Endothelial cell (in vitro differentiated cells): ENCODE results near the gene TLR5. TPM values are rescaled to one million over a fixed set of nuclear protein-coding genes. Genes with fewer than 3 reads are reported as not detected.

Experiments used
- DNase-seq: peaks from one replicate; pipeline ENCODE4 v3.0.0; 2021; ENCODE audit warnings: low spot score
- H3K27ac Mint-ChIP-seq: one replicate; pipeline ENCODE4 v1.8.0; 2021; ENCODE audit warnings: mixed read lengths, inconsistent platforms; ENCODE audit not compliant: unreplicated experiment
- H3K27me3 Mint-ChIP-seq: one replicate; pipeline ENCODE4 v1.8.0; 2021; ENCODE audit warnings: mild to moderate bottlenecking, moderate library complexity, mixed read lengths, inconsistent platforms; ENCODE audit not compliant: unreplicated experiment
- H3K36me3 Mint-ChIP-seq: one replicate; pipeline ENCODE4 v1.8.0; 2021; ENCODE audit warnings: mild to moderate bottlenecking, low read depth, mixed read lengths, inconsistent platforms; ENCODE audit not compliant: unreplicated experiment
- H3K4me1 Mint-ChIP-seq: one replicate; pipeline ENCODE4 v1.8.0; 2021; ENCODE audit warnings: mild to moderate bottlenecking, mixed read lengths, inconsistent platforms; ENCODE audit not compliant: unreplicated experiment
- H3K4me3 Mint-ChIP-seq: one replicate; pipeline ENCODE4 v1.8.0; 2021; ENCODE audit warnings: mild to moderate bottlenecking, mixed read lengths, inconsistent platforms; ENCODE audit not compliant: unreplicated experiment
- H3K9me3 Mint-ChIP-seq: one replicate; pipeline ENCODE4 v1.8.0; 2021; ENCODE audit warnings: mixed read lengths, inconsistent platforms; ENCODE audit not compliant: unreplicated experiment
- total RNA-seq: library from RNA; stranded (reverse); fragmentation: NEBNext Ultra II Directional; extraction: Animal tissue kit (Norgen Biotek cat#: 25700); gene quantifications from one replicate; pipeline ENCODE4 v1.2.1, GENCODE V29; 2021; ENCODE audit not compliant: unreplicated experiment
- TF ChIP-seq, protein P1 (sequence below): fragments of 200-600 bp; sonication (generic); IDR thresholded peaks from one replicate; pipeline ENCODE4 v1.5.0; 2021; ENCODE audit warnings: antibody characterized with exemption; ENCODE audit not compliant: unreplicated experiment

TLR5 gene
- total RNA-seq, 1 donor from 2014 or later = 0.77 TPM

GRCh38 chr1:223156343-223156742 is 13.3 kb upstream of the TLR5 start:
- Mint-ChIP-seq H3K9me3 (no peaks in the 10 kb centered on the region), H3K27ac (no peak overlapping the region), H3K36me3 (peaks cover 13% of the 10 kb centered on the region), H3K4me1 (peaks cover 25% of the 10 kb centered on the region), H3K27me3 (peaks cover 9% of the 10 kb centered on the region), H3K4me3 (no peak overlapping the region)
- DNase-seq = no peak
- TF ChIP-seq, protein P1, sequence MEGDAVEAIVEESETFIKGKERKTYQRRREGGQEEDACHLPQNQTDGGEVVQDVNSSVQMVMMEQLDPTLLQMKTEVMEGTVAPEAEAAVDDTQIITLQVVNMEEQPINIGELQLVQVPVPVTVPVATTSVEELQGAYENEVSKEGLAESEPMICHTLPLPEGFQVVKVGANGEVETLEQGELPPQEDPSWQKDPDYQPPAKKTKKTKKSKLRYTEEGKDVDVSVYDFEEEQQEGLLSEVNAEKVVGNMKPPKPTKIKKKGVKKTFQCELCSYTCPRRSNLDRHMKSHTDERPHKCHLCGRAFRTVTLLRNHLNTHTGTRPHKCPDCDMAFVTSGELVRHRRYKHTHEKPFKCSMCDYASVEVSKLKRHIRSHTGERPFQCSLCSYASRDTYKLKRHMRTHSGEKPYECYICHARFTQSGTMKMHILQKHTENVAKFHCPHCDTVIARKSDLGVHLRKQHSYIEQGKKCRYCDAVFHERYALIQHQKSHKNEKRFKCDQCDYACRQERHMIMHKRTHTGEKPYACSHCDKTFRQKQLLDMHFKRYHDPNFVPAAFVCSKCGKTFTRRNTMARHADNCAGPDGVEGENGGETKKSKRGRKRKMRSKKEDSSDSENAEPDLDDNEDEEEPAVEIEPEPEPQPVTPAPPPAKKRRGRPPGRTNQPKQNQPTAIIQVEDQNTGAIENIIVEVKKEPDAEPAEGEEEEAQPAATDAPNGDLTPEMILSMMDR = no peak

- Mint-ChIP-seq H3K36me3 (peaks cover 5% of the 10 kb centered on the region), H3K4me3 (no peak overlapping the region), H3K27ac (no peak overlapping the region), H3K9me3 (no peaks in the 10 kb centered on the region), H3K4me1 (peaks cover 14% of the 10 kb centered on the region), H3K27me3 (peaks cover 9% of the 10 kb centered on the region)
- no peak for DNase-seq
- TF ChIP-seq, protein P1 = no peak
Observed at GRCh38 chr1:223155153-223155552, 12.1 kb upstream of the TLR5 start.

- DNase-seq = no peak
- Mint-ChIP-seq H3K27me3 (peaks cover 10% of the 10 kb centered on the region), H3K9me3 (no peaks in the 10 kb centered on the region), H3K4me1 (peaks cover 14% of the 10 kb centered on the region), H3K36me3 (no peaks in the 10 kb centered on the region), H3K4me3 (peak overlapping the region; percentile 0), H3K27ac (peak overlapping the region; percentile 50)
- TF ChIP-seq, protein P1 = no peak
Observed at GRCh38 chr1:223153177-223154119, 10.4 kb upstream of the TLR5 start.

GRCh38 chr1:223152399-223152798 is 9.4 kb upstream of the TLR5 start:
- no peak overlapping the region for H3K27ac Mint-ChIP-seq
- H3K9me3 Mint-ChIP-seq = no peaks in the 10 kb centered on the region
- peaks cover 14% of the 10 kb centered on the region for H3K4me1 Mint-ChIP-seq
- peaks cover 10% of the 10 kb centered on the region for H3K27me3 Mint-ChIP-seq
- no peak for DNase-seq
- TF ChIP-seq, protein P1 = no peak
- no peak overlapping the region for H3K4me3 Mint-ChIP-seq
- H3K36me3 Mint-ChIP-seq = no peaks in the 10 kb centered on the region

GRCh38 chr1:223150443-223150842 is 7.4 kb upstream of the TLR5 start:
- TF ChIP-seq, protein P1 = no peak
- H3K27me3 Mint-ChIP-seq = peaks cover 10% of the 10 kb centered on the region
- no peak for DNase-seq
- H3K27ac Mint-ChIP-seq = no peak overlapping the region
- H3K9me3 Mint-ChIP-seq = no peaks in the 10 kb centered on the region
- H3K36me3 Mint-ChIP-seq = peaks cover 4% of the 10 kb centered on the region
- peaks cover 14% of the 10 kb centered on the region for H3K4me1 Mint-ChIP-seq
- H3K4me3 Mint-ChIP-seq = no peak overlapping the region
